DND-41 (cell line): ENCODE data around the gene SH3BGR.

Experiments
- CTCF ChIP-seq: IDR thresholded peaks from 2 replicates; pipeline ENCODE4 v1.5.1; 2012; ENCODE audit warnings: borderline replicate concordance, low read length, moderate library complexity, mild to moderate bottlenecking; ENCODE audit not compliant: poor library complexity, severe bottlenecking; ENCODE audit errors: extremely low read depth
- EZH2 ChIP-seq: IDR thresholded peaks from 3 replicates; pipeline ENCODE4 v1.6.1; 2012; ENCODE audit warnings: borderline replicate concordance, low read depth, mild to moderate bottlenecking, moderate library complexity, low read length, inconsistent platforms; ENCODE audit not compliant: severe bottlenecking

- TF ChIP-seq CTCF (no peak), EZH2 (no peak)
These were observed 4.5 kb upstream of the SH3BGR start for GRCh38 chr21:39447264-39447663.
